GM19467 (cell line): Measurements from ENCODE around the gene NAIF1.

Experiments used
- ATAC-seq: cut with Tn5 transposase; IDR thresholded peaks from one replicate; pipeline ENCODE4 v1.9.1; 2021; ENCODE audit warnings: mild to moderate bottlenecking, moderate library complexity; ENCODE audit not compliant: unreplicated experiment

NAIF1 gene

DNA sequence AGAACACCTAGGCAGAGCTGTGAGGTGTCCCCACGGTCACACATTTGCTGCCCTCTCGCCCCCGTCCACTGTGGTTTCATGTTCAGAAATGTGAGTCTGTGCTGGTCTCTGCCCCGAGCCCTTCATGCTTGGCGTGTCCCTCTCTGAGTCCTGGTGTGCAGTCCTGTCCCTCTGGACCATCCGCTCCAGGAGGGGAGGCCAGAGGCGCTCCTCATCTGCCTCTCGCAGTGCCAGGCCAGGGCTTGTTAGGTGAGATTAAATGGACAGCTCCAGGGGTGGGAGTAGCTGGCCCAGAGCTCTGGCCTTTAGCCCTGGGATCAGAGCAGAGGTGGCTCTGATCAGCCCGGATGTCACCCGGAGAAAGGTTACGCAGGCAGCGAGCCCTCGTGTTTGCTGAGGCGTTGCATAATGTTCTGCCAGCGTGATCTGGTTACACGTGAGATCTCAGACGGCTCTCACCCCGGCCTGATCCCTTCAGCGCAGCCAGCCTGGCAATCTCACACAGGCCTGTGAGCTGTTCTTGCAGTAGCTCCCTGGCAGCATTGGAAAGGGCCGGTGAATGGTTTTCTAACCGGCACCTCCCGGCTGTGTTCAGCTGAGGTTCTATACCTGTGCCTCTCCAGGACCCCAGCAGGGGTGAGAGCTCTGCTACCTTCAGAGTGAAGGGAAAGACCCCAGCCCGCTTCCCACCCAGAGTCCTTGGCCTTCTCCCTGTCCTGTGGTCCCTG, 35.9 kb upstream of the NAIF1 start:
- no peak for ATAC-seq

DNA sequence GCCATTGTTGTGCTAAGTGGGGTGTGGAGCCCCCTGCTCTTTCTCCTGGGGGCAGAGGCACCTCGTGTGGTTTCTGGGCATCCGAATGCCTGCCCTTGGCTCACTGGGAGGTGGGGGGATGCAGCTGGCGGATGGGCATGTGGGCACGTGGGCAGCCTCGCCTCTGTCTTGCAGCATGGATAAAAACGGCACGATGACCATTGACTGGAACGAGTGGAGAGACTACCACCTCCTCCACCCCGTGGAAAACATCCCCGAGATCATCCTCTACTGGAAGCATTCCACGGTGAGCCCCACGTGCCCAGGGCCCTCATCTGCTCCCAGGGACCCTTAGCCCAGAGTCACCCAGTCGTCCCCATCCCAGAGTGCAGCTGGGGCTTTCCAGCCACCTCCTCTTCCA, 35.1 kb upstream of the NAIF1 start:
- no peak for ATAC-seq

- no peak for ATAC-seq
Observed at GRCh38 chr9:128101690-128102089, 34.6 kb upstream of the NAIF1 start.

DNA sequence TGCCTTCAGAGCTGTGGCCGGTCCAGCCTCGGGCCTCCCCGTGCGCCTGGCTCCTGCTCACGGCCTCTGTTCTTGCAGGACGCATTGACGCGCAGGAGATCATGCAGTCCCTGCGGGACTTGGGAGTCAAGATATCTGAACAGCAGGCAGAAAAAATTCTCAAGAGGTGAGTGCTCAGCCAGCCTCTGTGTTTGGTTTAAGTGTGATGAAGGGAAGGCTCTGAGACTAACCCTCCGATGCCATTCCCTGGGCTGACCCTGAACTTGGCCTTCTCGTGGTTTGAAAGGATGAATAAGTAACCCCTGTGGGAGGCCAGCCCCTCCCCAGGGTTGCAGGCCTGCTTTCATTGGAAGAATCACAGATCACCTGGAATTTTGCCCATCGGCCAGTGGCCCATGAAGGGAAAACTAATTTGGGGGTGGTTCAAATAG, 34.1 kb upstream of the NAIF1 start:
- no peak for ATAC-seq

DNA sequence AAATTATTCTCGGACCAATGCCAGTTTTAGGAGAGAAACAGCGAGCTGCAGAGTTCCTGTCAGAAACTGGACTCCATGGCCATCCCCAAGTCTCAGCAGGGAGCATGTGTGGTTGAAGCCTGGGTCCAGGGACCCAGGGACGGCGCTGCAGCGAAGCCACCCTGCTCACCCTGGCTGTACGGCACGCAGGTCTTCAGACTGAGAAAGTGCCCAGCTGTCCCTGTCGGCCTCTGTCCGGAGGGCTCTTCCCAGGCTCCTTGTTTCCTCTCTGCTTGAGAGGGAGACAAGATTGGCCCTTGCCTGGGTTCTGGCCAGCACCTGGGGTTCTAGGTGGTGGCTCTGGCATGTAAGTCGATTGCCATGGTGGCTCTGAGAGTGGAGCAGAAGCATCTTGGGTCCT, 33.5 kb upstream of the NAIF1 start:
- no peak for ATAC-seq

- no peak for ATAC-seq
Observed at GRCh38 chr9:128099932-128100491, 32.9 kb upstream of the NAIF1 start.

DNA sequence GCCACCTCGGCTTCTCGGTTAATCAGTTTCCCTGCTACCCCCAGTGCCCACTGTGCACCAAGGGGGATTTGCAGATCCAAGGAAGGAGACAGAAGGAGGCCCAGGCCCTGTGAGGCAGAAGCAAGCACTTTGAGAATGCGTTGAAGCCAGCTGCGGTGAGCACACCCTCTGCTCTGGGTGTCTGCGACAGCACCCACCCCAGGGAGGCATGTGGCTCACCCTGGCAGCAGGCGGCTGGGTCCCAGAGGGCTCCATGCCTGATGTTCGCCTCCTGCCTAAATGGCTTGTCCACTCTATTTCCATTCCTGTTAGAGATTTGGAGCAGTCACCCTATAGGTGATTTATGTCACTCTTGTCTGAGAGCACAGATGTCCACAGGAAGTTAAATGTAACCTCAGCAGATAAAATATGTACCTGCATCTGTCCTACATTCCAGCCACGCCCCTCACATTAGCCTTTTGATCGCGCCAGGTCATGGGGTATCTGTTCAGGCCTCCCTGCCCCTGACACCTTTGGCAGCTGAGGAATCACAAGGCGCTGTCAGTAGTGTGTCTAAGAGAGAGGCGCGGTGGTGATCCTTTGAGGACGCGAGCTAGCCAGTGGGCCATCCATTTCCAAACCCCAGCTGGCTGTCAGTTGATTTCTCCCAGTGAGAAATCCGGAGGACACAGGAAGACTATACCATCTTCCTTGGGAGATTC, 32.3 kb upstream of the NAIF1 start:
- no peak for ATAC-seq

DNA sequence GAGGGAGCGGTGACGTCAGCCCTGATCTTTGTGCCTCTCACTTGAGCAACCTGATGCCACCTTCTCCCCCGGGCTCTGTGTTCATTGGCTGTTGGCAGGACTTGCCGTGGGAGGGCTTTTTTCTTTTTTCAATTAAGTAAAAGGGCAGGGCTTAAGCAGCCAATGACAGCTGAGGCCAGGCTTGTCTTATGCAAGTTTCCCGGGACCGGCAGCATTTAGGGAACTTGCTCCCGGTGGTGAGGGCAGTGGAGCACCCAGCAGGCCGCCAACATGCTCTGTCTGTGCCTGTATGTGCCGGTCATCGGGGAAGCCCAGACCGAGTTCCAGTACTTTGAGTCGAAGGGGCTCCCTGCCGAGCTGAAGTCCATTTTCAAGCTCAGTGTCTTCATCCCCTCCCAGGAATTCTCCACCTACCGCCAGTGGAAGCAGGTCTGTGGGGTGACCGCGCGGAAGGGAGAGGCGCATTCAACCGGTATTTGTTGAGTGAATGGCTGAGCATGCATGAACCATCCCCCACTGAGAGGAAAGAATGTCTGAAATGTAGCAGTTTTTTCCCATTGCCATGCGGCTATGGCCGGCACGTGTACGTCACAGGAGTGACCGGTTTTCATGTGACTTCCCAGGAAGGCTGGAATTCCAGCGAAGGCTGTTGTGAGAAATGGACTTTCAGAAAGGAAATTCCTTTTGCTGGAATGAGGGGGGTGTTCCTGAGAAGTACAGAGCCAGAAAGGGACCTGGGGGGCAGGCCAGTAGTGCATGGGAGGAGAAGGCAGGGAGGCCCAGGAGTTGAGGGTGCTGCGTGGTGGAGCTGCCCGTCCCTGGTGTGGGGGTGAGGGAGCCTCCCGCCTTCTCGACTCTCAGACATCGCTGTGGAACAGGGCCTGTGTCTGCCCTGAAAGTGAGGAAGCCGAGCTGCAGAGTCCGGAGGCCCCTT, 31.4 kb upstream of the NAIF1 start:
- ATAC-seq, result no peak

- no peak for ATAC-seq
Observed at GRCh38 chr9:128097543-128098296, 30.6 kb upstream of the NAIF1 start.

- no peak for ATAC-seq
Observed at GRCh38 chr9:128096616-128097536, 29.8 kb upstream of the NAIF1 start.

- no peak for ATAC-seq
Observed at GRCh38 chr9:128094950-128095544, 27.9 kb upstream of the NAIF1 start.

GRCh38 chr9:128094166-128094949, 27.2 kb upstream of the NAIF1 start:
- ATAC-seq, result peak; percentile 90

GRCh38 chr9:128093011-128093410, 25.9 kb upstream of the NAIF1 start:
- no peak for ATAC-seq

DNA sequence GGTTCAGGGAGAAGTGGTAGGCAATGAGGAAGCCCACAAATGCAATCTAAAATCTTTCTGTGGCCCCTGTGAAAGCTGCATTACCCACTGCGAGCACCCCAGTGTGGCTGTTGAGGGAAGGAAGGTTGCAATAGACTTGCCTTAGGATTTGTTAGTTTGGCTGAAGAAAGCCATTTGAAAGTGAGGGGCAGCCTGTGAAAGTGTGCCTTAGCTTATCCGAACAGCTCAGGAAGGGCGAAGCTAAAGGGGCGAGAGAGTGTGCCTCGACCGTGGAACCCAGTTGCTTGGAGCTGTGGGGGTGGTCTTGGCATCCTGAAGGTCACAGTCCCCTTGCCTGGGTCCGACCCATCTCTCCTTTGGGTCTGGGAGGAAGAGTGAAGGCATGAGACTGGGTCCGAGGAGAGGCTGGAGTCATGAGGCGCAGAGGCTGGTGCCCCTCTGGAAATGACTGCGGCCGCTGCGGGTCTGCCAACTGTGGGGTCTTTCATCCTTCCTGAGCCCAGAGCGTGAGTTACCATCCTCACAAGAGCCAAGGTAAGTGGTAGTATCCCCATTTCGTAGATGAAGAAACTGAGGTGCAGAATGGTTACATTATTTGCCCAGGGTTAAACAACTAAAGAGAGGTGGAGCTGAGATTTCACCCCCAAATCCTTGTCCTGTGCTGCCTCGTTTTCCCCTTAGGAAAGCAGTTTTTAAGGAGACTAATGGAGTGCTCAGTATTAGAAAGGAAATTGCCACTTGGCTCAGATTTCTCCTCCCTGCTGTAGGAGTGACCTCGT, 25.3 kb upstream of the NAIF1 start:
- ATAC-seq, result no peak

GRCh38 chr9:128091571-128091970, 24.5 kb upstream of the NAIF1 start:
- no peak for ATAC-seq

GRCh38 chr9:128091144-128091543, 24.0 kb upstream of the NAIF1 start:
- ATAC-seq, result no peak

- no peak for ATAC-seq
Observed at GRCh38 chr9:128089299-128089698, 22.2 kb upstream of the NAIF1 start.
